Duodenal mucosa (tissue), 2 donors: ENCODE data around the gene RPL34.

ENCODE experiments used
- H3K27ac ChIP-seq: one replicate; pipeline ENCODE4 v1.7.0; 2013; ENCODE audit warnings: low read depth, low read length
- H3K27me3 ChIP-seq, 2 donors: one replicate each; pipeline ENCODE4 v1.7.0; 2013; ENCODE audit warnings: low read length in 2 of 2, control low read depth in 1 of 2; ENCODE audit not compliant: insufficient read depth in 2 of 2, control insufficient read depth in 1 of 2
- H3K36me3 ChIP-seq, 2 donors: one replicate each; pipeline ENCODE4 v1.7.0; 2013; ENCODE audit warnings: low read length in 2 of 2, control low read depth in 1 of 2; ENCODE audit not compliant: insufficient read depth in 2 of 2, control insufficient read depth in 1 of 2
- H3K4me1 ChIP-seq, 2 donors: one replicate each; pipeline ENCODE4 v1.7.0; 2013; ENCODE audit warnings: low read length in 2 of 2, control low read depth in 1 of 2; ENCODE audit not compliant: insufficient read depth in 2 of 2, control insufficient read depth in 1 of 2
- H3K4me3 ChIP-seq, 2 donors: one replicate each; pipeline ENCODE4 v1.7.0; 2013; ENCODE audit warnings: low read length in 2 of 2, low read depth in 1 of 2
- H3K9ac ChIP-seq, 2 donors: one replicate each; pipeline ENCODE4 v1.7.0; 2013; ENCODE audit warnings: low read length in 2 of 2, low read depth in 1 of 2
- H3K9me3 ChIP-seq, 2 donors: one replicate each; pipeline ENCODE4 v1.7.0; 2013; ENCODE audit warnings: low read length in 2 of 2, control low read depth in 1 of 2; ENCODE audit not compliant: control insufficient read depth in 1 of 2

RPL34 gene

DNA sequence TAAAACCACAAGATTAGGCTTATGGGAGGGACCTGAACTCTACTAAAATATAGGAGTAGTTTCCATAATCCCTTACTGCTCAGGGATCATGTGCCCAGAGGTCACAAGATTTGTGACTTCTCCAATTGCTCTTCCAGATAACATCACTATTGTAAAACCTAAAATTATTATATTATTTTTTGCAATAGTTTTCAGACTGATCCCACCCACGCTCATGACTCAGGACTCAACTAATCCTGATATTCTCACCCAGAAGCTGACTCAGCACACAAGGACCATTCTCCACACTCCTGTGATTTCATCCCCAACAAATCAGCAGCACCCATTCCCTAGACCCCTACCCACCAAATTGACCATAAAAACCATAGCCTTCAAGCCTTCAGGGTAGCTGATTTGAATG lies 24.0 kb upstream of the RPL34 start:
- H3K9ac ChIP-seq, result no peak overlapping the region
- no peak overlapping the region for H3K4me3 ChIP-seq
- no peaks in the 10 kb centered on the region for H3K27me3 ChIP-seq
- H3K9me3 ChIP-seq, result no peaks in the 10 kb centered on the region
- H3K4me1 ChIP-seq, result no peaks in the 10 kb centered on the region
- no peak overlapping the region for H3K27ac ChIP-seq
- no peaks in the 10 kb centered on the region for H3K36me3 ChIP-seq

DNA sequence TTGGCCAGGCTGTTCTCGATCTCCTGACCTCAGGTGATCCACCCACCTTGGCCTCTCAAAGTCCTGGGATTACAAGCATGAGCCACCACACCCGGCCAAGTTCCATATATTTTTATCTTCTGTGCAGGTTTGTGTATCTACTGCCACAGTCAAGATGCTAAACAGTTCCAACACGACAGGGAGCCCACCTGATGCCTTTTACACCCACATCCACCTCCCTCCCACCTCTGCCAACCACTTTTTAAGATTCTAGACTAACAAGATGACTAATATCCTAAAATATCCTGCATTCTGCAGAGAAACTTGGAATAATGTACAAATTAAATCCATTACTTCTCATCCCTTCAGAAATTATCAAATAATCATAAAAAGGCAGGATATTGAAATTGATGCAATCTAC lies 19.3 kb upstream of the RPL34 start:
- Histone ChIP-seq H3K36me3 (no peaks in the 10 kb centered on the region), H3K27ac (no peak overlapping the region), H3K9ac (no peak overlapping the region), H3K27me3 (no peaks in the 10 kb centered on the region), H3K9me3 (no peaks in the 10 kb centered on the region), H3K4me1 (no peaks in the 10 kb centered on the region), H3K4me3 (no peak overlapping the region)

DNA sequence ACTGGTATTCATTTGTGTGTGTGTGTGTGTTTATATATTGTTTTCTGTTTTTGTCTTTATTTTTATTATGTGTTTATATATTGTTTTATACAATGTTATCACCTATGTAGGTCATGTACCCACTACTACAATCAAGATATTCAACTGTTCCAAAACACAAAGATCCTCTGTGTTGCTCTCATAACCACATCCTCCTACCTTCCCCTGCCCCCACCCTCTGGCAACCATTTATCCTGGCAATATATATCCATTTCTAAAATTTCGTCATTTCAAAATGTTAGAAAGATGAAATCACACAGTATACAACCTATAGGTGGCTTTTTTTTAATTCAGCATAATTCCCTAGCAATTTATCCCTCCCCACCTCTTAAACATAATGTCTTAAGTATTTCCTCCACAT lies 18.8 kb upstream of the RPL34 start:
- no peaks in the 10 kb centered on the region for H3K9me3 ChIP-seq
- H3K27ac ChIP-seq, result no peak overlapping the region
- H3K4me3 ChIP-seq, result no peak overlapping the region

DNA sequence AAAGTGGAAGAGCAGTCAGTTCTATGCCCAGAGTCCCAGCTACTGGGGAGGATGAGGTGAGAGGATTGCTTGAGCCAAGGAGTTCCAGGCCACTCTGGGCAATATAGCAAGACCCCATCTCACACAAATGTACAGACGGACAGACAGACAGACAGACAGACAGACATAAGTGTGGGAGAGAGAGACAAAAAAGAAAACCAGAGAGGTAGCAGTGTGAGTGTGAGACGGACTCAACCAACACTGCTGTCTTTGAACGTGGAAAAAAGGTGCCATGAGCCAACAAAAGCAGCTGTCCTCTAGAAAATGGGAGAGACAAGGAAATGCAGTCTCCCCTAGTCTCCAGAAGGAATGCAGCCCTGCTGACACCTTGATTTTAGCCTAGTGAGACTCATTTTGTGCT lies 18.2 kb upstream of the RPL34 start:
- H3K9me3 ChIP-seq, result no peaks in the 10 kb centered on the region
- H3K36me3 ChIP-seq, result no peaks in the 10 kb centered on the region
- H3K4me1 ChIP-seq, result no peaks in the 10 kb centered on the region
- H3K9ac ChIP-seq, result no peak overlapping the region
- H3K27me3 ChIP-seq, result no peaks in the 10 kb centered on the region
- no peak overlapping the region for H3K4me3 ChIP-seq
- H3K27ac ChIP-seq, result no peak overlapping the region

More for the DNA sequence above, 18.8 kb upstream of the RPL34 start:
- Histone ChIP-seq H3K36me3 (no peaks in the 10 kb centered on the region), H3K27me3 (no peaks in the 10 kb centered on the region), H3K9ac (no peak overlapping the region), H3K4me1 (no peaks in the 10 kb centered on the region)

DNA sequence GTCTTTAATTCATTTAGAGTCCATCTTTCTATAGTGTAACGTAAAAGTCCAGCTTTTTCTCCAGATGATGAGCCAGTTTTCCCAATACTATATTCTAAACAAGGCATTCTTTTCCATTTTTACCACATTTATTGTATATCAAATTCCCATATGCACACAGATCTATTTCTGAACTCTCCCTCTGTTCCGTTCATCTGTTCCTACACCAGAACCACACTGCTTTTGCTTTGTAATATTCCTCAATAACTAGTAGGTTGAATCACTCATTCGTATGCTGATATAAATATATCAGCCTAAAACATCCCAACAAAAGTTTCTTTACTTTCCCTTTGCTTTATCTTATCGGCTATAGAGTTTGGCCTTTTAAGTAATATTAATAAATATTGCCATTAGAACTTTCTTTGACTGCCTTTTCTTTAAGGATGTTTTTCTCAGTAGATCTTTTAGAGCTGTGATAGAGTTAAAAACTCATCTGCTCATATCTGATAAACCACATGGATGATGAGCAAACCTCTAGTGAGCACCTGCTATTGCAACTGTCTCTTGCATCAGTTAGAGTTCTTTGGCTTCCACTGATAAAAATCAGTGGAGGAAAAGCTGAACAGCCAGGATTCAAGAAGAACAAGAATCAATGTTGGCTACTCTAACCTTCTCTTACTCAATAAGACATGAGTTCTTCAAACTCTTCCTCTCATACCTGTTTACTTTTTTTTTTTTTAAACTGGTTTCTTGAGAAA lies 13.1 kb upstream of the RPL34 start:
- H3K9me3 ChIP-seq, result no peaks in the 10 kb centered on the region
- H3K9ac ChIP-seq, result no peak overlapping the region

DNA sequence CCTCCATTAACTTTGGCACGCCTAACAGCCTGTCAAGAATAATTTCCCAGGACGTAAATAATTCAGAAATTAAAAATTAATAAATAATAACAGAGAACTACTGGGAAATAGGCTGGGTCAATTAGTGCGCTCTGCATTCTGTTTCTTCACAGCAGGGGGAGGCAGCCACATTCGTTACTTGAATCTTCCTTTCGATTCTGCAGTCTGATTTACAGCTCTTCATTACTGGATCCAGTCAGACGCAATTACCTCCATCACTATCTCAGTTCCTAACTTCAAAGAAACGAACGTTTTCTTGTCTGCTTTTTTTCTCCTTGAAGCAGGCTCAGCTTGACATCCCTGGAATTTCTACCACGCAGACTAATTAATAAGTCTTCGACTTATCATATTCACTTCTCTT lies 9.0 kb upstream of the RPL34 start:
- peak overlapping the region in 1 of 2 donors; percentile 30 for H3K4me3 ChIP-seq
- no peak overlapping the region for H3K9ac ChIP-seq
- H3K27ac ChIP-seq, result no peak overlapping the region
- peaks cover 0 to 5% of the 10 kb centered on the region in 2 donors for H3K9me3 ChIP-seq
- no peaks in the 10 kb centered on the region for H3K27me3 ChIP-seq
- H3K36me3 ChIP-seq, result no peaks in the 10 kb centered on the region
- no peaks in the 10 kb centered on the region for H3K4me1 ChIP-seq

More for the DNA sequence above, 13.1 kb upstream of the RPL34 start:
- no peak overlapping the region for H3K27ac ChIP-seq
- no peaks in the 10 kb centered on the region for H3K4me1 ChIP-seq
- H3K36me3 ChIP-seq, result no peaks in the 10 kb centered on the region
- H3K4me3 ChIP-seq, result no peak overlapping the region
- no peaks in the 10 kb centered on the region for H3K27me3 ChIP-seq

DNA sequence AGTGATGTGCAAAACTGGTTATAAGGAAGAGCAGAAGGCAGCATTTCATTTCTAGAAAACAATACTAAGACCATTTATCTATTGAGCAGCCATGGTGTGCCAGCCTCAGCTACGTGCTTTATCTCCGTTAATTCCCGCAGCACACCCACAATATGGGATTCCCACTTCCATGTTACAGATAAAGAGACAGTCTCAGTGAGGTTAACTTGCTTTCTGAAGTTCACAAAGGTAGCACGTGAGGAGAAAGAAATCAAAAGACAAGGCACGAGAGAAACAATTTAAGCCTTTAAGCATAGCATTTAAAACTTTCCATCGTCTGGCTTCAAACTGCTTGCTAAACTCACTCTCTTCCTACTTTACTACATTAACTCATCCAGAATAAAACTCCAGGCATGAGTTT lies 8.0 kb upstream of the RPL34 start:
- Histone ChIP-seq H3K4me1 (no peaks in the 10 kb centered on the region), H3K36me3 (no peaks in the 10 kb centered on the region), H3K9ac (no peak overlapping the region), H3K27ac (no peak overlapping the region), H3K9me3 (peaks cover 0 to 5% of the 10 kb centered on the region in 2 donors), H3K27me3 (no peaks in the 10 kb centered on the region), H3K4me3 (no peak overlapping the region)

DNA sequence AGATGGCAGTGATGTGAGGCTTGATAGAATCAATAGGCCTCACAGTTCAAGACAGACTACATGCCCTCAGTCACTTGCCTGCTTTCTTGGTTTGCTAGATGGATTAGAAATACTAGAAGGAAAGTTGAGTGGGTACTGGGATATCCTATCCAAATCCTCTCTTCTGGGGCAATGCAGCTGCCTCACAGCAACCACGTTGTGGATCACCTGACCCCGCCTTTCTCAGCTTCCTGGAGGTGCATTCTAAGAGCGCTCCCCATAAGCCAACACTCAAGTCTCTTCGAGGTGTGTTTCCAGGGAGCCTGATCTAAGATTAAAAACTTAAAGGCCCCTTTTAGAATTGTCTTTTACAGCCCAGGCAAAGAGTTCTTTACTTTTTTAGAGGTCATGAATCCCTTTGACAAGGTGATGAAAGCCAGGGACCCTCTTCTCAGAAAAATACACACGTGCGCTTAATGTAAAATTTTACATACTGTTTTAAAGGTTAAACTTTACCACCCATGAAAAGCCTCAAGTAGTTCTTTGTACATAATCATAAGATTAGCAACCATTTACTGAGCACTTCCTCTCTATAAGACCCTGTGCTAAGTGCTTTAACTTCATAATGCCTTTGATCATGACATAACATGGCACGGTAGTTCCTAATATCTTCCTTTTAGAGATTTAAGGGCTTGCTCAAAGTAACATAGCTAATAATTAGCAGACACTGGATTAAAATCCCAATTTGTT lies 840 bp upstream of the RPL34 start:
- Histone ChIP-seq H3K9me3 (peaks cover 0 to 5% of the 10 kb centered on the region in 2 donors), H3K27ac (no peak overlapping the region), H3K9ac (peak overlapping the region; percentile 60 to 71), H3K4me3 (peak overlapping the region; percentile 99), H3K27me3 (no peaks in the 10 kb centered on the region), H3K36me3 (peaks cover 10 to 29% of the 10 kb centered on the region in 2 donors), H3K4me1 (peaks cover 25 to 28% of the 10 kb centered on the region in 2 donors)

DNA sequence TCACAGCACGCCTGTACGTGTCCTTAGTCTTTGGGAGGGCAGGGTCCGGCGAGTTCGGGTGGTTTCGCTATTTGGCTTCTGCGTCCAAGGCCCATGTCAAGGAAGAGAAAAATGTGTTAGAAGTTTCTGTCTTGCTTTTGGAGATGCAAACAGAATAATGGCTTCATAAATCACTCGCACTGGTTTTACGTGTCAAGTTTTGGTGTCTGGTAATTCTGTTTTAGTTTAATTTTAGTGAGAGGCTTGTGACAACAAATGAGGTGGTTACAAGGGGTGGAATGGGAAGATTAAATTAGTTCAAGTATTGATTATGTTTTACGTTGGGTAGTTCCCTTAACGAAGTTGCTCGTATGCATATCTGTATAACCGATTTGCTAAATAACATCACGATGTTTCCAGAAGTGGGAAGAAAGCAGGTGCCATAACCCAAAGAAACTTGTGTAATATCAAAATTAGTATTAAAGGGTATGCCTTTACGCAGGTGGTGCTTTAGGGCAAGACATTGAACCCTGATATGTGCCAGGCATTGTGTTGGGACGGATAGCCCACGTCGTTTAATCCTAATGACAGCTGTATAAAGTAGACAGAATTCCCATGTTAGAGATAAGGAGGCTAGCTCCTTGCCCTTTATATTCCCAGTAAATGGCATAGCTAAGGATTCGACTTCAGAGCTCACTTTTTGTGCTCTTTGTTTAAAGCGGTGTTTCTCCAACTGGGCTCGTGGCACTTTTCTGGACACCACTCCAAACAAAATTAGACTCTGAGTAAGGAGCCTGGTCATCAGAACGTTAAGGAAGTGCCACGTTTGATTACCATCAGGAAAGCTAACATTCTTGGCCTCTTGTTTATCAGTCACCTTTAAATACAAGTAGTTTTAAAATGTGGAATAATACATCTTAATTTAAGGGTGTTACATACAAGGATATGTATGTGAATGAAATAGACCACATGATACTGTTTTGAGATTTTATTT lies 843 bp downstream of the RPL34 start:
- Histone ChIP-seq H3K4me3 (peak overlapping the region; percentile 99), H3K36me3 (peaks cover 18 to 46% of the 10 kb centered on the region in 2 donors), H3K4me1 (peaks cover 25 to 28% of the 10 kb centered on the region in 2 donors), H3K9me3 (no peaks in the 10 kb centered on the region), H3K27ac (peak overlapping the region; percentile 72), H3K9ac (peak overlapping the region; percentile 71 to 94), H3K27me3 (no peaks in the 10 kb centered on the region)
